GM23338 (cell line): Measurements from ENCODE around the gene TTF1. TPM values are rescaled to one million over a fixed set of nuclear protein-coding genes. Genes with fewer than 3 reads are reported as not detected.

Experiments
- ATAC-seq: fragments of 200-7000 bp; cut with Tn5 transposase; 3 replicates; pipeline ENCODE4 v1.9.1; 2020
- DNase-seq: peaks from one replicate; pipeline ENCODE4 v3.0.0-alpha.2; 2015; ENCODE audit warnings: low spot score
- H2AFZ ChIP-seq: fragments of 200-600 bp; sonication (generic); 2 replicates; pipeline ENCODE4 v1.8.0; 2016; ENCODE audit warnings: antibody characterized with exemption, mild to moderate bottlenecking, moderate library complexity
- H3F3A ChIP-seq: fragments of 200-600 bp; sonication (generic); replicated peaks from 2 replicates; pipeline ENCODE4 v1.8.0; 2017; ENCODE audit warnings: antibody characterized with exemption, mixed run types, low read depth
- H3K27ac ChIP-seq: fragments of 200-600 bp; sonication (generic); 2 replicates; pipeline ENCODE4 v1.6.1; 2016; ENCODE audit warnings: low read depth
- H3K27me3 ChIP-seq: fragments of 200-600 bp; sonication (generic); 2 replicates; pipeline ENCODE4 v1.8.0; 2016; ENCODE audit warnings: mild to moderate bottlenecking, mixed run types, moderate library complexity; ENCODE audit not compliant: insufficient read depth
- H3K36me3 ChIP-seq: fragments of 200-600 bp; sonication (generic); 2 replicates; pipeline ENCODE4 v1.8.0; 2016; ENCODE audit warnings: mild to moderate bottlenecking; ENCODE audit not compliant: insufficient read depth
- H3K4me1 ChIP-seq: fragments of 200-600 bp; sonication (generic); 2 replicates; pipeline ENCODE4 v1.8.0; 2016; ENCODE audit warnings: mild to moderate bottlenecking, moderate library complexity; ENCODE audit not compliant: insufficient read depth
- H3K4me2 ChIP-seq: fragments of 200-600 bp; sonication (generic); 2 replicates; pipeline ENCODE4 v1.7.1; 2017; ENCODE audit warnings: mixed run types
- H3K4me3 ChIP-seq: fragments of 200-600 bp; sonication (generic); 2 replicates; pipeline ENCODE4 v1.6.1; 2016; ENCODE audit warnings: mixed run types
- H3K79me2 ChIP-seq: fragments of 200-600 bp; sonication (generic); replicated peaks from 2 replicates; pipeline ENCODE4 v1.8.0; 2017; ENCODE audit warnings: mild to moderate bottlenecking; ENCODE audit not compliant: insufficient read depth
- H3K9me2 ChIP-seq: fragments of 200-600 bp; sonication (generic); 2 replicates; pipeline ENCODE4 v1.8.0; 2017; ENCODE audit not compliant: insufficient read depth
- H4K20me1 ChIP-seq: fragments of 200-600 bp; sonication (generic); replicated peaks from 2 replicates; pipeline ENCODE4 v1.8.0; 2017; ENCODE audit warnings: mild to moderate bottlenecking; ENCODE audit not compliant: insufficient read depth
- H3K27ac Mint-ChIP-seq: 2 replicates; pipeline ENCODE4 v1.8.0; 2020; ENCODE audit warnings: inconsistent platforms, mild to moderate bottlenecking, moderate library complexity, mixed read lengths
- H3K27me3 Mint-ChIP-seq: 3 replicates; pipeline ENCODE4 v1.8.0; 2022; ENCODE audit warnings: low read depth, mild to moderate bottlenecking, moderate library complexity, mixed read lengths, inconsistent platforms; ENCODE audit not compliant: insufficient read depth, poor library complexity
- H3K36me3 Mint-ChIP-seq: 3 replicates; pipeline ENCODE4 v1.8.0; 2021; ENCODE audit warnings: low read depth, mild to moderate bottlenecking, inconsistent platforms, moderate library complexity, mixed read lengths
- H3K4me1 Mint-ChIP-seq: 3 replicates; pipeline ENCODE4 v1.8.0; 2020; ENCODE audit warnings: mild to moderate bottlenecking, inconsistent platforms, mixed read lengths
- H3K4me3 Mint-ChIP-seq: 3 replicates; pipeline ENCODE4 v1.8.0; 2021; ENCODE audit warnings: moderate library complexity, mild to moderate bottlenecking, inconsistent platforms, mixed read lengths
- H3K9me3 Mint-ChIP-seq: 3 replicates; pipeline ENCODE4 v1.8.0; 2020; ENCODE audit warnings: moderate library complexity, mild to moderate bottlenecking, inconsistent platforms, mixed read lengths
- EZH2phosphoT487 ChIP-seq: fragments of 200-600 bp; sonication (generic); IDR thresholded peaks from one replicate; pipeline ENCODE4 v1.8.1; 2018; ENCODE audit warnings: antibody characterized with exemption; ENCODE audit not compliant: unreplicated experiment
- STAT1 ChIP-seq: IDR thresholded peaks from one replicate; pipeline ENCODE4 v1.6.1; 2016; ENCODE audit warnings: antibody characterized with exemption; ENCODE audit not compliant: unreplicated experiment
- polyA plus RNA-seq: library from polyadenylated mRNA; unstranded; fragments of >200 nt; fragmentation: Nextera tagmentation; extraction: Ambion mirVana; gene quantifications from 2 replicates; pipeline ENCODE4 v1.2.1, GENCODE V29; 2016
- total RNA-seq: library from RNA; depleted of rRNA; stranded (reverse); fragments of >200 nt; shearing (Covaris generic); gene quantifications from 2 replicates; pipeline ENCODE4 v1.2.3, GENCODE V29; 2014
- TF ChIP-seq, protein P1 (sequence below): IDR thresholded peaks from one replicate; pipeline ENCODE4 v1.6.1; 2018; ENCODE audit warnings: antibody characterized with exemption; ENCODE audit not compliant: unreplicated experiment
- TF ChIP-seq, protein P2 (sequence below), 2 experiments: fragments of 200-600 bp in 1 of 2; sonication (generic) in 1 of 2; conservative IDR thresholded peaks; 2 replicates each; pipeline versions ENCODE4 v1.5.1 to v1.6.1; 2016 to 2017; ENCODE audit warnings: antibody characterized with exemption in 2 of 2, low read depth in 2 of 2, mild to moderate bottlenecking in 2 of 2, moderate library complexity in 1 of 2
- TF ChIP-seq, protein P3 (sequence below): fragments of 250-450 bp; sonication (Bioruptor Pico); IDR thresholded peaks from 2 replicates; pipeline ENCODE4 v1.5.0; 2020; ENCODE audit warnings: mild to moderate bottlenecking, moderate library complexity
- TF ChIP-seq, protein P4 (sequence below): IDR thresholded peaks from 2 replicates; pipeline ENCODE4 v1.6.1; 2016; ENCODE audit warnings: antibody characterized with exemption

Gene TTF1
- total and polyA plus RNA-seq, 2 experiments from 2014 or later, result 14.9 to 25.0 TPM

DNA sequence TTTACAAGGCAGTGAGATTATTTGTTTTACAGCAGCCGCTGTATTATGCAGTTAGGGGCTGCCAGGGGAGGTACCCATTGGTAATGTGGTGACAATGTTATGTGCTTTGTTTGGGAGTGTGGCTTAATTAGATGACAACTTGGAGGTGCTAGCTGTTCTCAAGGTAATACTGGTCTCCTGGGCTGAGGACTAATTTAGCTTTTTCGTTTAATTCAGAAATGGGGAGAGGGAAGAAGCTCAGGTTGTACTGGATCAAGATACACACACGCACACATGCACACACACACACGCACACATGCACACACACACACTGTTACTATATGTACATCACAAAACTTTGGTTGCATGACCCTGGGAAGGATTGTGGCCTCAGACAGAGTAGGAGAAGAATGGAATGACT lies 41.3 kb upstream of the TTF1 start (continued):
- TF ChIP-seq, protein P1, sequence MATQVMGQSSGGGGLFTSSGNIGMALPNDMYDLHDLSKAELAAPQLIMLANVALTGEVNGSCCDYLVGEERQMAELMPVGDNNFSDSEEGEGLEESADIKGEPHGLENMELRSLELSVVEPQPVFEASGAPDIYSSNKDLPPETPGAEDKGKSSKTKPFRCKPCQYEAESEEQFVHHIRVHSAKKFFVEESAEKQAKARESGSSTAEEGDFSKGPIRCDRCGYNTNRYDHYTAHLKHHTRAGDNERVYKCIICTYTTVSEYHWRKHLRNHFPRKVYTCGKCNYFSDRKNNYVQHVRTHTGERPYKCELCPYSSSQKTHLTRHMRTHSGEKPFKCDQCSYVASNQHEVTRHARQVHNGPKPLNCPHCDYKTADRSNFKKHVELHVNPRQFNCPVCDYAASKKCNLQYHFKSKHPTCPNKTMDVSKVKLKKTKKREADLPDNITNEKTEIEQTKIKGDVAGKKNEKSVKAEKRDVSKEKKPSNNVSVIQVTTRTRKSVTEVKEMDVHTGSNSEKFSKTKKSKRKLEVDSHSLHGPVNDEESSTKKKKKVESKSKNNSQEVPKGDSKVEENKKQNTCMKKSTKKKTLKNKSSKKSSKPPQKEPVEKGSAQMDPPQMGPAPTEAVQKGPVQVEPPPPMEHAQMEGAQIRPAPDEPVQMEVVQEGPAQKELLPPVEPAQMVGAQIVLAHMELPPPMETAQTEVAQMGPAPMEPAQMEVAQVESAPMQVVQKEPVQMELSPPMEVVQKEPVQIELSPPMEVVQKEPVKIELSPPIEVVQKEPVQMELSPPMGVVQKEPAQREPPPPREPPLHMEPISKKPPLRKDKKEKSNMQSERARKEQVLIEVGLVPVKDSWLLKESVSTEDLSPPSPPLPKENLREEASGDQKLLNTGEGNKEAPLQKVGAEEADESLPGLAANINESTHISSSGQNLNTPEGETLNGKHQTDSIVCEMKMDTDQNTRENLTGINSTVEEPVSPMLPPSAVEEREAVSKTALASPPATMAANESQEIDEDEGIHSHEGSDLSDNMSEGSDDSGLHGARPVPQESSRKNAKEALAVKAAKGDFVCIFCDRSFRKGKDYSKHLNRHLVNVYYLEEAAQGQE, result no peak
- no peak for TF ChIP-seq STAT1

DNA sequence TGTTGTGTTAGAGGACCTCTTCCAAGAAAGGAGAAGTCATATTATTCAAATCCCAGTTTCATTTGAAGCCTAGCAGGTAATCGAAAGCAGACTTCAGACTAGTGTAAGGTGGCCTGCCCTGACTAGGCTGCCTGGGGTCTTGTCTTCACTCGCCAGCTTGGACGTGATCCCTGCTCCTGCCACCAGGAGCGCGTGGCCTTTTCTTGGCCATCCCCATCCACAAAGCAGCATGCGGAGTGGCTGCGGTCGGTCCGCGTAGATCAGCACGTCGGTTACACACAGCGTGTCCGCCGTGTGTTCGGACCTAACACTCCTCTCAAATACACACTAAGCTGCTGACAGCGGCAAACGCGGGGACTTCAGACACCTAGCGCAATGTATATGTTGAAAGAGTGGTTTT lies 40.7 kb upstream of the TTF1 start:
- Histone ChIP-seq H4K20me1 (no peaks in the 10 kb centered on the region), H3K9me2 (no peaks in the 10 kb centered on the region), H3K4me3 (no peak overlapping the region), H2AFZ (peak overlapping the region; percentile 97), H3K79me2 (no peaks in the 10 kb centered on the region), H3K36me3 (no peaks in the 10 kb centered on the region), H3F3A (no peaks in the 10 kb centered on the region), H3K27me3 (no peaks in the 10 kb centered on the region), H3K4me1 (no peaks in the 10 kb centered on the region), H3K27ac (no peak overlapping the region), H3K4me2 (no peak overlapping the region)
- Mint-ChIP-seq H3K9me3 (no peaks in the 10 kb centered on the region), H3K4me3 (no peak overlapping the region), H3K36me3 (no peaks in the 10 kb centered on the region), H3K27ac (no peak overlapping the region), H3K27me3 (peaks cover 3% of the 10 kb centered on the region), H3K4me1 (no peaks in the 10 kb centered on the region)
- TF ChIP-seq, protein P2, sequence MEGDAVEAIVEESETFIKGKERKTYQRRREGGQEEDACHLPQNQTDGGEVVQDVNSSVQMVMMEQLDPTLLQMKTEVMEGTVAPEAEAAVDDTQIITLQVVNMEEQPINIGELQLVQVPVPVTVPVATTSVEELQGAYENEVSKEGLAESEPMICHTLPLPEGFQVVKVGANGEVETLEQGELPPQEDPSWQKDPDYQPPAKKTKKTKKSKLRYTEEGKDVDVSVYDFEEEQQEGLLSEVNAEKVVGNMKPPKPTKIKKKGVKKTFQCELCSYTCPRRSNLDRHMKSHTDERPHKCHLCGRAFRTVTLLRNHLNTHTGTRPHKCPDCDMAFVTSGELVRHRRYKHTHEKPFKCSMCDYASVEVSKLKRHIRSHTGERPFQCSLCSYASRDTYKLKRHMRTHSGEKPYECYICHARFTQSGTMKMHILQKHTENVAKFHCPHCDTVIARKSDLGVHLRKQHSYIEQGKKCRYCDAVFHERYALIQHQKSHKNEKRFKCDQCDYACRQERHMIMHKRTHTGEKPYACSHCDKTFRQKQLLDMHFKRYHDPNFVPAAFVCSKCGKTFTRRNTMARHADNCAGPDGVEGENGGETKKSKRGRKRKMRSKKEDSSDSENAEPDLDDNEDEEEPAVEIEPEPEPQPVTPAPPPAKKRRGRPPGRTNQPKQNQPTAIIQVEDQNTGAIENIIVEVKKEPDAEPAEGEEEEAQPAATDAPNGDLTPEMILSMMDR (conservative IDR thresholded peaks at IDR 0.05; ENCODE audit: low read depth in 2 of 2), result peak; percentile 49 to 53
- no peak for TF ChIP-seq EZH2phosphoT487
- TF ChIP-seq, protein P3, sequence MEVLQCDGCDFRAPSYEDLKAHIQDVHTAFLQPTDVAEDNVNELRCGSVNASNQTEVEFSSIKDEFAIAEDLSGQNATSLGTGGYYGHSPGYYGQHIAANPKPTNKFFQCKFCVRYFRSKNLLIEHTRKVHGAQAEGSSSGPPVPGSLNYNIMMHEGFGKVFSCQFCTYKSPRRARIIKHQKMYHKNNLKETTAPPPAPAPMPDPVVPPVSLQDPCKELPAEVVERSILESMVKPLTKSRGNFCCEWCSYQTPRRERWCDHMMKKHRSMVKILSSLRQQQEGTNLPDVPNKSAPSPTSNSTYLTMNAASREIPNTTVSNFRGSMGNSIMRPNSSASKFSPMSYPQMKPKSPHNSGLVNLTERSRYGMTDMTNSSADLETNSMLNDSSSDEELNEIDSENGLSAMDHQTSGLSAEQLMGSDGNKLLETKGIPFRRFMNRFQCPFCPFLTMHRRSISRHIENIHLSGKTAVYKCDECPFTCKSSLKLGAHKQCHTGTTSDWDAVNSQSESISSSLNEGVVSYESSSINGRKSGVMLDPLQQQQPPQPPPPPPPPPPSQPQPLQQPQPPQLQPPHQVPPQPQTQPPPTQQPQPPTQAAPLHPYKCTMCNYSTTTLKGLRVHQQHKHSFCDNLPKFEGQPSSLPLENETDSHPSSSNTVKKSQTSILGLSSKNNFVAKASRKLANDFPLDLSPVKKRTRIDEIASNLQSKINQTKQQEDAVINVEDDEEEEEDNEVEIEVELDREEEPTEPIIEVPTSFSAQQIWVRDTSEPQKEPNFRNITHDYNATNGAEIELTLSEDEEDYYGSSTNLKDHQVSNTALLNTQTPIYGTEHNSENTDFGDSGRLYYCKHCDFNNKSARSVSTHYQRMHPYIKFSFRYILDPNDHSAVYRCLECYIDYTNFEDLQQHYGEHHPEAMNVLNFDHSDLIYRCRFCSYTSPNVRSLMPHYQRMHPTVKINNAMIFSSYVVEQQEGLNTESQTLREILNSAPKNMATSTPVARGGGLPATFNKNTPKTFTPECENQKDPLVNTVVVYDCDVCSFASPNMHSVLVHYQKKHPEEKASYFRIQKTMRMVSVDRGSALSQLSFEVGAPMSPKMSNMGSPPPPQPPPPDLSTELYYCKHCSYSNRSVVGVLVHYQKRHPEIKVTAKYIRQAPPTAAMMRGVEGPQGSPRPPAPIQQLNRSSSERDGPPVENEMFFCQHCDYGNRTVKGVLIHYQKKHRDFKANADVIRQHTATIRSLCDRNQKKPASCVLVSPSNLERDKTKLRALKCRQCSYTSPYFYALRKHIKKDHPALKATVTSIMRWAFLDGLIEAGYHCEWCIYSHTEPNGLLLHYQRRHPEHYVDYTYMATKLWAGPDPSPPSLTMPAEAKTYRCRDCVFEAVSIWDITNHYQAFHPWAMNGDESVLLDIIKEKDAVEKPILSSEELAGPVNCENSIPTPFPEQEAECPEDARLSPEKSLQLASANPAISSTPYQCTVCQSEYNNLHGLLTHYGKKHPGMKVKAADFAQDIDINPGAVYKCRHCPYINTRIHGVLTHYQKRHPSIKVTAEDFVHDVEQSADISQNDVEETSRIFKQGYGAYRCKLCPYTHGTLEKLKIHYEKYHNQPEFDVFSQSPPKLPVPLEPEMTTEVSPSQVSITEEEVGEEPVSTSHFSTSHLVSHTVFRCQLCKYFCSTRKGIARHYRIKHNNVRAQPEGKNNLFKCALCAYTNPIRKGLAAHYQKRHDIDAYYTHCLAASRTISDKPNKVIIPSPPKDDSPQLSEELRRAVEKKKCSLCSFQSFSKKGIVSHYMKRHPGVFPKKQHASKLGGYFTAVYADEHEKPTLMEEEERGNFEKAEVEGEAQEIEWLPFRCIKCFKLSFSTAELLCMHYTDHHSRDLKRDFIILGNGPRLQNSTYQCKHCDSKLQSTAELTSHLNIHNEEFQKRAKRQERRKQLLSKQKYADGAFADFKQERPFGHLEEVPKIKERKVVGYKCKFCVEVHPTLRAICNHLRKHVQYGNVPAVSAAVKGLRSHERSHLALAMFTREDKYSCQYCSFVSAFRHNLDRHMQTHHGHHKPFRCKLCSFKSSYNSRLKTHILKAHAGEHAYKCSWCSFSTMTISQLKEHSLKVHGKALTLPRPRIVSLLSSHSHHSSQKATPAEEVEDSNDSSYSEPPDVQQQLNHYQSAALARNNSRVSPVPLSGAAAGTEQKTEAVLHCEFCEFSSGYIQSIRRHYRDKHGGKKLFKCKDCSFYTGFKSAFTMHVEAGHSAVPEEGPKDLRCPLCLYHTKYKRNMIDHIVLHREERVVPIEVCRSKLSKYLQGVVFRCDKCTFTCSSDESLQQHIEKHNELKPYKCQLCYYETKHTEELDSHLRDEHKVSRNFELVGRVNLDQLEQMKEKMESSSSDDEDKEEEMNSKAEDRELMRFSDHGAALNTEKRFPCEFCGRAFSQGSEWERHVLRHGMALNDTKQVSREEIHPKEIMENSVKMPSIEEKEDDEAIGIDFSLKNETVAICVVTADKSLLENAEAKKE, result no peak
- TF ChIP-seq, protein P4, sequence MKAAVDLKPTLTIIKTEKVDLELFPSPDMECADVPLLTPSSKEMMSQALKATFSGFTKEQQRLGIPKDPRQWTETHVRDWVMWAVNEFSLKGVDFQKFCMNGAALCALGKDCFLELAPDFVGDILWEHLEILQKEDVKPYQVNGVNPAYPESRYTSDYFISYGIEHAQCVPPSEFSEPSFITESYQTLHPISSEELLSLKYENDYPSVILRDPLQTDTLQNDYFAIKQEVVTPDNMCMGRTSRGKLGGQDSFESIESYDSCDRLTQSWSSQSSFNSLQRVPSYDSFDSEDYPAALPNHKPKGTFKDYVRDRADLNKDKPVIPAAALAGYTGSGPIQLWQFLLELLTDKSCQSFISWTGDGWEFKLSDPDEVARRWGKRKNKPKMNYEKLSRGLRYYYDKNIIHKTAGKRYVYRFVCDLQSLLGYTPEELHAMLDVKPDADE, result no peak
- ATAC-seq, result peak; percentile 99
- peak; percentile 85 for DNase-seq
